Mesothelial cell of epicardium (in vitro differentiated cells): ENCODE measurements around the gene ELAPOR2. TPM values are rescaled to one million over a fixed set of nuclear protein-coding genes. Genes with fewer than 3 reads are reported as not detected.
A peak's percentile ranks its signal among the peaks of the same experiment; 100 is the strongest.

Experiments used
- DNase-seq, 2 experiments: peaks; one replicate each; pipeline ENCODE4 v3.0.0; 2021; ENCODE audit warnings: low spot score in 2 of 2; ENCODE audit not compliant: unreplicated experiment in 2 of 2
- H3K27ac Mint-ChIP-seq: 2 replicates; pipeline ENCODE4 v1.8.0; 2021; ENCODE audit warnings: mixed read lengths
- H3K27me3 Mint-ChIP-seq: 2 replicates; pipeline ENCODE4 v1.8.0; 2021; ENCODE audit warnings: low read depth, mixed read lengths
- H3K36me3 Mint-ChIP-seq: 2 replicates; pipeline ENCODE4 v1.8.0; 2021; ENCODE audit warnings: mixed read lengths
- H3K4me1 Mint-ChIP-seq: 2 replicates; pipeline ENCODE4 v1.8.0; 2021; ENCODE audit warnings: mixed read lengths
- H3K4me3 Mint-ChIP-seq: 2 replicates; pipeline ENCODE4 v1.8.0; 2021; ENCODE audit warnings: mild to moderate bottlenecking, moderate library complexity, mixed read lengths
- H3K9me3 Mint-ChIP-seq: 2 replicates; pipeline ENCODE4 v1.8.0; 2021; ENCODE audit warnings: mixed read lengths
- total RNA-seq: library from RNA; stranded (reverse); gene quantifications from 3 replicates; pipeline ENCODE4 v1.2.1, GENCODE V29; 2021
- TF ChIP-seq, protein P1 (sequence below): fragments of 200-600 bp; sonication (generic); IDR thresholded peaks from one replicate; pipeline ENCODE4 v1.5.0; 2021; ENCODE audit warnings: antibody characterized with exemption; ENCODE audit not compliant: unreplicated experiment

ELAPOR2 gene
- total RNA-seq, 1 donor from 2014 or later = 55.2 TPM

- Mint-ChIP-seq H3K4me3 (no peak overlapping the region), H3K9me3 (peaks cover 4% of the 10 kb centered on the region), H3K4me1 (no peaks in the 10 kb centered on the region), H3K36me3 (no peaks in the 10 kb centered on the region), H3K27ac (no peak overlapping the region), H3K27me3 (no peaks in the 10 kb centered on the region)
- TF ChIP-seq, protein P1, sequence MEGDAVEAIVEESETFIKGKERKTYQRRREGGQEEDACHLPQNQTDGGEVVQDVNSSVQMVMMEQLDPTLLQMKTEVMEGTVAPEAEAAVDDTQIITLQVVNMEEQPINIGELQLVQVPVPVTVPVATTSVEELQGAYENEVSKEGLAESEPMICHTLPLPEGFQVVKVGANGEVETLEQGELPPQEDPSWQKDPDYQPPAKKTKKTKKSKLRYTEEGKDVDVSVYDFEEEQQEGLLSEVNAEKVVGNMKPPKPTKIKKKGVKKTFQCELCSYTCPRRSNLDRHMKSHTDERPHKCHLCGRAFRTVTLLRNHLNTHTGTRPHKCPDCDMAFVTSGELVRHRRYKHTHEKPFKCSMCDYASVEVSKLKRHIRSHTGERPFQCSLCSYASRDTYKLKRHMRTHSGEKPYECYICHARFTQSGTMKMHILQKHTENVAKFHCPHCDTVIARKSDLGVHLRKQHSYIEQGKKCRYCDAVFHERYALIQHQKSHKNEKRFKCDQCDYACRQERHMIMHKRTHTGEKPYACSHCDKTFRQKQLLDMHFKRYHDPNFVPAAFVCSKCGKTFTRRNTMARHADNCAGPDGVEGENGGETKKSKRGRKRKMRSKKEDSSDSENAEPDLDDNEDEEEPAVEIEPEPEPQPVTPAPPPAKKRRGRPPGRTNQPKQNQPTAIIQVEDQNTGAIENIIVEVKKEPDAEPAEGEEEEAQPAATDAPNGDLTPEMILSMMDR = no peak
- no peak for DNase-seq
Observed at GRCh38 chr7:87082675-87083074, 23.2 kb upstream of the ELAPOR2 start.

DNA sequence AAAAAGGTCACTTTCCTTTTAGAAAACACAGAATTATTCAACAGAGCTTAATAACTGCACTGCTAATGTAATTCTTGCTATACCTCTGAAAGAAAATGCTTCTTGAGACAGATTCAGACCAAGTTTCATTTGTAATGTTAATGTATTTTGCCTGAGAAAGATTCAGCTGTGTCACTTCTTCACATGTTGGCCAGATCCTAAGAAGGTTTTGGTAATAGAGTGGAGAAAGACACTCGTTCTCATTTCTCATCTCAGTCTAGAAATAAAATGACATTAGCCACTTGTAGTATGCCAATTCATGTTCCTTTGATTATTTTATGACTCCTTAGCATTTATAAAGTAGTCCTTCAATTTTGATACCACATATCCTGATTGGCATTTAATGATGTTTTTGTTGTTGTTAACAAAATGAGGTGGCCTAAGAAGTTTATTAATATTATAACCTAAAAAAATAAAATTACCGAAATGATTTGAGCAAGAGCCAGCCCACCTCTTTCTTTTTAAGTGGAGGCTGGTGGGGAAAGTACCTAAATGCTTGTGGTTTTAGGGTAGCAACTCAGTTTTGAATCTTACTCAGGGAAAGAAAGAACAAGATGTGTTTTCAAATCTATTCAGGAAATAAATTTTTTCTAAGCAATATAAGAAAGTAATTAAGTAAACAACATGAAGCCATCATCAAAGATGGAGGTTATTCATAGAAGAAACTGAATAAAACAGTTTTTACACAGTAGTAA lies 16.4 kb upstream of the ELAPOR2 start:
- Mint-ChIP-seq H3K9me3 (no peaks in the 10 kb centered on the region), H3K4me1 (no peaks in the 10 kb centered on the region), H3K27me3 (peaks cover 2% of the 10 kb centered on the region), H3K27ac (no peak overlapping the region), H3K36me3 (no peaks in the 10 kb centered on the region), H3K4me3 (no peak overlapping the region)
- TF ChIP-seq, protein P1 = no peak
- DNase-seq = no peak

DNA sequence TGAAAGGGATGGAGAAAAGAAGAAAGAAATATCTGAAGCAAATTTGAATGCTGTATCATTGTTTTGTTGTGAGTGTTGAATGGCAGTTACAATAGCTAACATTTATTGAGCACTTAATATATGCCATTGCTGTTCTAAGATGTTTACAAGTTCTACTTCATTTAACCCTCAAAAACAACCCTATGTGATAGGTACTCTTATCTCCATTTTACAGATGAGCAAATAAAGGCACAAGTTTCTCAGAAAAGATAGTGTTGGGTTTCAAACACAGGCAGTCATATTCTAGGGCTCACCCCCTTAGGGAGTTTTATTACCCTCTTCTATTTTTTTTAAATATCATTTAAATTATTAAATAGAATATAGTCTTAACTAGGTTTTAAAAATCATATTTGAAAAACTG lies 8.3 kb upstream of the ELAPOR2 start:
- Mint-ChIP-seq H3K4me3 (no peak overlapping the region), H3K36me3 (no peaks in the 10 kb centered on the region), H3K9me3 (no peaks in the 10 kb centered on the region), H3K27ac (no peak overlapping the region), H3K4me1 (no peaks in the 10 kb centered on the region), H3K27me3 (no peaks in the 10 kb centered on the region)
- TF ChIP-seq, protein P1 = no peak
- DNase-seq = no peak

- H3K9me3 Mint-ChIP-seq = no peaks in the 10 kb centered on the region
- peaks cover 23% of the 10 kb centered on the region for H3K4me1 Mint-ChIP-seq
- peaks cover 6% of the 10 kb centered on the region for H3K27me3 Mint-ChIP-seq
- no peaks in the 10 kb centered on the region for H3K36me3 Mint-ChIP-seq
- peak overlapping the region; percentile 79 for H3K4me3 Mint-ChIP-seq
- no peak overlapping the region for H3K27ac Mint-ChIP-seq
- no peak for DNase-seq
- TF ChIP-seq, protein P1 = no peak
Observed at GRCh38 chr7:87060288-87060537, 759 bp upstream of the ELAPOR2 start.

GRCh38 chr7:87058744-87059524 lies 520 bp downstream of the ELAPOR2 start:
- H3K4me3 Mint-ChIP-seq = peak overlapping the region; percentile 74
- peaks cover 6% of the 10 kb centered on the region for H3K27me3 Mint-ChIP-seq
- TF ChIP-seq, protein P1 = no peak
- H3K9me3 Mint-ChIP-seq = no peaks in the 10 kb centered on the region
- DNase-seq = no peak
- no peaks in the 10 kb centered on the region for H3K36me3 Mint-ChIP-seq
- H3K27ac Mint-ChIP-seq = peak overlapping the region; percentile 41
- peaks cover 23% of the 10 kb centered on the region for H3K4me1 Mint-ChIP-seq
